Endothelial cell of umbilical vein (primary cell): Measurements from ENCODE around the gene P2RX1. TPM values are rescaled to one million over a fixed set of nuclear protein-coding genes. Genes with fewer than 3 reads are reported as not detected.

Source experiments
- BruUV-seq: library from RNA; stranded (reverse); fragments of 400-500 nt; replicated peaks from 2 replicates; lab custom pipeline; 2021; lab: Mats Ljungman, UMichigan
- CTCF ChIA-PET: fragments of 300-600, 350-600 bp; sonication (Branson Sonifier 250); formaldehyde crosslinking; loops from one replicate; lab custom pipeline; 2021; ENCODE audit warnings: antibody characterized with exemption, inconsistent platforms; lab: Charles Lee
- POLR2A ChIA-PET: fragments of 300-600, 350-600 bp; sonication (Branson Sonifier 250); formaldehyde crosslinking; loops from one replicate; lab custom pipeline; 2021; ENCODE audit warnings: antibody characterized with exemption, inconsistent platforms; lab: Charles Lee
- DNase-seq: peaks from one replicate; pipeline ENCODE4 v3.0.0-alpha.2; 2011; ENCODE audit warnings: low read depth, low spot score
- FAIRE-seq: peaks from 2 replicates; lab custom pipeline; 2011; peaks lifted over from hg19 to GRCh38; lab: Jason Lieb, UNC
- H2AFZ ChIP-seq: 2 replicates; pipeline ENCODE4 v1.6.0; 2012; ENCODE audit warnings: low read depth, low read length, control low read depth, inconsistent platforms
- H3K27ac ChIP-seq: 2 replicates; pipeline ENCODE4 v1.5.1; 2011; ENCODE audit warnings: low read depth, mild to moderate bottlenecking, control low read depth, low read length, moderate library complexity; ENCODE audit not compliant: insufficient read depth
- H3K27me3 ChIP-seq, 2 experiments: 2 replicates each; pipeline versions ENCODE4 v1.6.0 to v1.6.1; 2011; ENCODE audit warnings: low read length in 2 of 2, mixed read lengths in 1 of 2; ENCODE audit not compliant: control insufficient read depth in 2 of 2, insufficient read depth in 2 of 2
- H3K36me3 ChIP-seq, 2 experiments: 2 replicates in 1 of 2; 3 replicates in 1 of 2; pipeline ENCODE4 v1.5.1; 2011; ENCODE audit warnings: low read length in 2 of 2, mild to moderate bottlenecking in 1 of 2, moderate library complexity in 1 of 2; ENCODE audit not compliant: control insufficient read depth in 2 of 2, insufficient read depth in 2 of 2; ENCODE audit errors: extremely low read depth in 1 of 2
- H3K4me1 ChIP-seq: 3 replicates; pipeline ENCODE4 v1.5.1; 2011; ENCODE audit warnings: mild to moderate bottlenecking, low read length; ENCODE audit not compliant: control insufficient read depth, insufficient read depth; ENCODE audit errors: extremely low read depth
- H3K4me2 ChIP-seq: 2 replicates; pipeline ENCODE4 v1.6.1; 2011; ENCODE audit warnings: low read length, control low read depth, mixed read lengths; ENCODE audit not compliant: insufficient read depth
- H3K4me3 ChIP-seq, 3 experiments: fragments of 200-600 bp in 1 of 3; sonication (generic), shearing (Covaris generic) in 1 of 3; replicated peaks in 1 of 3; 2 replicates each; pipeline ENCODE4 v1.5.1; 2011 to 2016; ENCODE audit warnings: control low read depth in 3 of 3, low read length in 3 of 3, mild to moderate bottlenecking in 2 of 3, inconsistent platforms in 1 of 3, low read depth in 1 of 3, moderate library complexity in 1 of 3; ENCODE audit not compliant: insufficient read depth in 1 of 3
- H3K79me2 ChIP-seq: 2 replicates; pipeline ENCODE4 v1.6.0; 2012; ENCODE audit warnings: low read length, inconsistent platforms; ENCODE audit not compliant: control insufficient read depth, insufficient read depth
- H3K9ac ChIP-seq: replicated peaks from 2 replicates; pipeline ENCODE3; 2011; ENCODE audit warnings: low read length, control low read depth; ENCODE audit not compliant: insufficient read depth; ENCODE audit errors: extremely low read depth
- H3K9me1 ChIP-seq: replicated peaks from 3 replicates; pipeline ENCODE4 v1.6.0; 2011; ENCODE audit warnings: mild to moderate bottlenecking, low read length; ENCODE audit not compliant: control insufficient read depth, insufficient read depth; ENCODE audit errors: extremely low read depth
- H3K9me3 ChIP-seq: replicated peaks from 2 replicates; pipeline ENCODE4 v1.5.1; 2012; ENCODE audit warnings: low read length, inconsistent platforms; ENCODE audit not compliant: control insufficient read depth, insufficient read depth
- H4K20me1 ChIP-seq: replicated peaks from 2 replicates; pipeline ENCODE3; 2011; ENCODE audit warnings: mild to moderate bottlenecking, low read length; ENCODE audit not compliant: control insufficient read depth, insufficient read depth; ENCODE audit errors: extremely low read depth
- CTCF ChIP-seq, 2 donors: IDR thresholded peaks; 1 replicate in 1 of 2; 2 replicates in 1 of 2; pipeline ENCODE4 v1.5.1; 2011; ENCODE audit warnings: low read length in 2 of 2, mild to moderate bottlenecking in 2 of 2, moderate library complexity in 2 of 2, control low read depth in 1 of 2, inconsistent platforms in 1 of 2, low read depth in 1 of 2; ENCODE audit not compliant: insufficient read depth in 1 of 2; ENCODE audit errors: extremely low read depth in 1 of 2
- EZH2 ChIP-seq: IDR thresholded peaks from 2 replicates; pipeline ENCODE4 v1.6.1; 2012; ENCODE audit warnings: borderline replicate concordance, low read depth, mild to moderate bottlenecking, moderate library complexity, low read length, inconsistent platforms; ENCODE audit not compliant: severe bottlenecking
- FOS ChIP-seq: IDR thresholded peaks from 2 replicates; pipeline ENCODE4 v1.6.1; 2011; ENCODE audit warnings: mild to moderate bottlenecking, low read length, moderate library complexity, borderline replicate concordance; ENCODE audit not compliant: insufficient read depth
- GATA2 ChIP-seq: IDR thresholded peaks from 2 replicates; pipeline ENCODE4 v1.7.0; 2011; ENCODE audit warnings: low read depth, mild to moderate bottlenecking, moderate library complexity, mixed read lengths, low read length; ENCODE audit not compliant: insufficient read length, insufficient read depth
- JUN ChIP-seq: IDR thresholded peaks from 2 replicates; pipeline ENCODE4 v1.6.1; 2011; ENCODE audit warnings: borderline replicate concordance, low read depth; ENCODE audit not compliant: insufficient read length, insufficient read depth
- MAX ChIP-seq: IDR thresholded peaks from 2 replicates; pipeline ENCODE4 v1.6.1; 2011; ENCODE audit not compliant: insufficient read depth, insufficient read length
- MYC ChIP-seq: IDR thresholded peaks from one replicate; pipeline ENCODE4 v1.6.1; 2011; ENCODE audit warnings: mild to moderate bottlenecking, low read depth, low read length
- POLR2A ChIP-seq: IDR thresholded peaks from 2 replicates; pipeline ENCODE4 v1.6.1; 2012; ENCODE audit warnings: low read depth, mild to moderate bottlenecking, control low read depth, low read length
- POLR2AphosphoS5 ChIP-seq: IDR thresholded peaks from 2 replicates; pipeline ENCODE4 v1.6.1; 2012; ENCODE audit warnings: low read depth, mild to moderate bottlenecking, control low read depth, low read length, moderate library complexity; ENCODE audit not compliant: insufficient read depth
- dilution Hi-C: fragments of 300-500 bp; cut with MboI; formaldehyde crosslinking; loops from one replicate; pipeline ENCODE4 v1.15.0; 2019; ENCODE audit warnings: low sequenced_read_pairs; ENCODE audit not compliant: extremely low pct_ligation_motif_present
- intact Hi-C: fragments of 100-400 bp; cut with micrococcal nuclease; formaldehyde crosslinking; loops from one replicate; pipeline ENCODE4 v1.10.0; 2022
- polyA plus RNA-seq, 4 experiments: library from polyadenylated mRNA; depleted of rRNA in 3 of 4; stranded (reverse) in 3 of 4; unstranded in 1 of 4; fragments of >200 nt; gene quantifications; 2 replicates each; pipeline versions ENCODE4 v1.2.1 to v1.2.3, GENCODE V29; 2011 to 2012; ENCODE audit warnings: missing spikeins in 1 of 4
- total RNA-seq: library from RNA; stranded (reverse); gene quantifications from 2 replicates; pipeline ENCODE4 v1.2.3, GENCODE V29; 2021

The P2RX1 gene
- total and polyA plus RNA-seq, 2 donors (not counting 3 experiments of a cell fraction or from before 2014, with no cell fraction given) = not detected

- peak overlapping the region; percentile 41 for H2AFZ ChIP-seq
- no peaks in the 10 kb centered on the region for H3K27me3 ChIP-seq
- H3K4me2 ChIP-seq = no peak overlapping the region
- FAIRE-seq = no peak
- H3K27ac ChIP-seq = no peak overlapping the region
- CTCF ChIA-PET = interaction anchor here (0.7 to 9.2 kb wide), 4 partner anchors 17 to 129 kb away, joined by 3 to 82 read pairs (median 16); partner anchors contain the start of gene NCBP3
- H3K9me3 ChIP-seq = no peaks in the 10 kb centered on the region
- dilution Hi-C loops (no loop called here), intact Hi-C loops (no loop called here)
- H3K9me1 ChIP-seq = no peaks in the 10 kb centered on the region
- H3K4me1 ChIP-seq = peaks cover 33% of the 10 kb centered on the region
- H3K79me2 ChIP-seq = peaks cover 4% of the 10 kb centered on the region
- no peak for TF ChIP-seq FOS
- TF ChIP-seq MAX = no peak
- no peak for TF ChIP-seq POLR2A
- TF ChIP-seq GATA2 = no peak
- no peak for TF ChIP-seq CTCF (IDR thresholded peaks at IDR 0.05; ENCODE audit: extremely low read depth in 1 of 2, insufficient read depth in 1 of 2, low read depth in 1 of 2, low read length in 2 of 2)
- no peak for TF ChIP-seq POLR2AphosphoS5
- TF ChIP-seq EZH2 = no peak
- TF ChIP-seq JUN = no peak
- TF ChIP-seq MYC = no peak
- H3K4me3 ChIP-seq = no peak overlapping the region
- POLR2A ChIA-PET = no interaction called here
- BruUV-seq = no TSS peak
- no peak for DNase-seq
- H4K20me1 ChIP-seq = no peaks in the 10 kb centered on the region
- H3K36me3 ChIP-seq = no peaks in the 10 kb centered on the region
- H3K9ac ChIP-seq = no peak overlapping the region
Observed at GRCh38 chr17:3895354-3895753, 20.9 kb downstream of the P2RX1 start.
